ENCODE data around the gene GOLPH3.

DNA sequence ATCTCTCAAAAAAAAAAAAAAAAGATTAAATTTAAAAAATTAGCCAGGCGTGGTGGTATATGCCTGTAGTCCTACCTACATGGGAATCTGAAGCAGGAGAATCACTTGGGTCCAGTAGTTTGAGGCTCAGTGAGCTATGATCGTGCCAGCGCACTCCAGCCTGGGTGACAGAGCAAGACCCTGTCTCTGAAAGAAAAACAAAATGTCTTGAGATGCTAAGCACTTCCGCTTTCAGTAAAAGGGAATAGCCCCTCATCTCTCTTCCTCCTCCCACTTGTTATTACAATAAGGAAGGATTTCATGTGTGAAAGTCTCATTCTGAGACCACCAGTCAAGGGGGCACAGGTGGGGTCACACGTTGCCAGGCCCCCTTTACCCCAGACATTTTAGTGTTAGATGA, 79.4 kb downstream of the GOLPH3 start:
- TF ChIP-seq, protein P1, sequence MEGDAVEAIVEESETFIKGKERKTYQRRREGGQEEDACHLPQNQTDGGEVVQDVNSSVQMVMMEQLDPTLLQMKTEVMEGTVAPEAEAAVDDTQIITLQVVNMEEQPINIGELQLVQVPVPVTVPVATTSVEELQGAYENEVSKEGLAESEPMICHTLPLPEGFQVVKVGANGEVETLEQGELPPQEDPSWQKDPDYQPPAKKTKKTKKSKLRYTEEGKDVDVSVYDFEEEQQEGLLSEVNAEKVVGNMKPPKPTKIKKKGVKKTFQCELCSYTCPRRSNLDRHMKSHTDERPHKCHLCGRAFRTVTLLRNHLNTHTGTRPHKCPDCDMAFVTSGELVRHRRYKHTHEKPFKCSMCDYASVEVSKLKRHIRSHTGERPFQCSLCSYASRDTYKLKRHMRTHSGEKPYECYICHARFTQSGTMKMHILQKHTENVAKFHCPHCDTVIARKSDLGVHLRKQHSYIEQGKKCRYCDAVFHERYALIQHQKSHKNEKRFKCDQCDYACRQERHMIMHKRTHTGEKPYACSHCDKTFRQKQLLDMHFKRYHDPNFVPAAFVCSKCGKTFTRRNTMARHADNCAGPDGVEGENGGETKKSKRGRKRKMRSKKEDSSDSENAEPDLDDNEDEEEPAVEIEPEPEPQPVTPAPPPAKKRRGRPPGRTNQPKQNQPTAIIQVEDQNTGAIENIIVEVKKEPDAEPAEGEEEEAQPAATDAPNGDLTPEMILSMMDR (IDR thresholded peaks at IDR 0.05; ENCODE audit: low read depth, low read length, missing input control): no peak
- TF ChIP-seq, protein P2, sequence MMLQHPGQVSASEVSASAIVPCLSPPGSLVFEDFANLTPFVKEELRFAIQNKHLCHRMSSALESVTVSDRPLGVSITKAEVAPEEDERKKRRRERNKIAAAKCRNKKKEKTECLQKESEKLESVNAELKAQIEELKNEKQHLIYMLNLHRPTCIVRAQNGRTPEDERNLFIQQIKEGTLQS (IDR thresholded peaks at IDR 0.05): no peak
- TF ChIP-seq SP1 (IDR thresholded peaks at IDR 0.05) (no peak), REST (IDR thresholded peaks at IDR 0.05) (no peak), RAD21 (IDR thresholded peaks at IDR 0.05) (no peak), TAF1 (conservative IDR thresholded peaks at IDR 0.05) (no peak), MAX (IDR thresholded peaks at IDR 0.05) (no peak), YY1 (IDR thresholded peaks at IDR 0.05) (no peak), FOXA1 (IDR thresholded peaks at IDR 0.05) (no peak), NR2F2 (IDR thresholded peaks at IDR 0.05) (no peak)
- TF ChIP-seq, protein P3, sequence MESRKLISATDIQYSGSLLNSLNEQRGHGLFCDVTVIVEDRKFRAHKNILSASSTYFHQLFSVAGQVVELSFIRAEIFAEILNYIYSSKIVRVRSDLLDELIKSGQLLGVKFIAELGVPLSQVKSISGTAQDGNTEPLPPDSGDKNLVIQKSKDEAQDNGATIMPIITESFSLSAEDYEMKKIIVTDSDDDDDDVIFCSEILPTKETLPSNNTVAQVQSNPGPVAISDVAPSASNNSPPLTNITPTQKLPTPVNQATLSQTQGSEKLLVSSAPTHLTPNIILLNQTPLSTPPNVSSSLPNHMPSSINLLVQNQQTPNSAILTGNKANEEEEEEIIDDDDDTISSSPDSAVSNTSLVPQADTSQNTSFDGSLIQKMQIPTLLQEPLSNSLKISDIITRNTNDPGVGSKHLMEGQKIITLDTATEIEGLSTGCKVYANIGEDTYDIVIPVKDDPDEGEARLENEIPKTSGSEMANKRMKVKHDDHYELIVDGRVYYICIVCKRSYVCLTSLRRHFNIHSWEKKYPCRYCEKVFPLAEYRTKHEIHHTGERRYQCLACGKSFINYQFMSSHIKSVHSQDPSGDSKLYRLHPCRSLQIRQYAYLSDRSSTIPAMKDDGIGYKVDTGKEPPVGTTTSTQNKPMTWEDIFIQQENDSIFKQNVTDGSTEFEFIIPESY (IDR thresholded peaks at IDR 0.05): no peak
